HepG2 (cell line): Measurements from ENCODE around the gene HECTD4. TPM values are rescaled to one million over a fixed set of nuclear protein-coding genes. Genes with fewer than 3 reads are reported as not detected.
A peak's percentile ranks its signal among the peaks of the same experiment; 100 is the strongest.

Source experiments
- HDAC2 ChIP-seq: sonication (generic); formaldehyde crosslinking; IDR thresholded peaks from 2 replicates; pipeline ENCODE4 v1.4.0; 2020; ENCODE audit warnings: missing genetic modification reagents
- HES4 ChIP-seq: sonication (generic); formaldehyde crosslinking; IDR thresholded peaks from 2 replicates; pipeline ENCODE4 v1.9.0; 2021; ENCODE audit warnings: mild to moderate bottlenecking, missing genetic modification reagents, borderline replicate concordance
- KAT8 ChIP-seq: IDR thresholded peaks from 2 replicates; pipeline ENCODE4 v1.6.1; 2016; ENCODE audit warnings: missing genetic modification reagents, missing compliant biosample characterization
- KLF9 ChIP-seq: IDR thresholded peaks from 2 replicates; pipeline ENCODE4 v1.6.1; 2016; ENCODE audit warnings: low read depth
- MTF2 ChIP-seq: sonication (generic); formaldehyde crosslinking; IDR thresholded peaks from 2 replicates; pipeline ENCODE4 v1.5.0; 2020; ENCODE audit warnings: missing genetic modification reagents, borderline replicate concordance
- POLR2G ChIP-seq: fragments of 200-400 bp; formaldehyde crosslinking; IDR thresholded peaks from 2 replicates; pipeline ENCODE4 v1.6.1; 2018; ENCODE audit warnings: mild to moderate bottlenecking, low read depth, low read length, moderate library complexity
- RBAK ChIP-seq: sonication (generic); formaldehyde crosslinking; IDR thresholded peaks from 2 replicates; pipeline ENCODE4 v1.5.1; 2020; ENCODE audit warnings: mild to moderate bottlenecking, missing genetic modification reagents
- RBFOX2 ChIP-seq: fragments of 200-400 bp; formaldehyde crosslinking; IDR thresholded peaks from 2 replicates; pipeline ENCODE4 v1.6.1; 2017; ENCODE audit warnings: low read depth, mild to moderate bottlenecking, low read length
- RNF2 ChIP-seq: fragments of 450-650 bp; conservative IDR thresholded peaks from 2 replicates; pipeline ENCODE4 v1.6.1; 2016; ENCODE audit warnings: low read depth
- TBX2 ChIP-seq: sonication (generic); formaldehyde crosslinking; IDR thresholded peaks from 2 replicates; pipeline ENCODE4 v1.5.0; 2020; ENCODE audit warnings: missing genetic modification reagents, mild to moderate bottlenecking, borderline replicate concordance
- XRCC5 ChIP-seq: fragments of 200-400 bp; formaldehyde crosslinking; optimal IDR thresholded peaks from 2 replicates; pipeline ENCODE3; 2017; ENCODE audit warnings: mild to moderate bottlenecking, low read length
- YEATS4 ChIP-seq: sonication (generic); formaldehyde crosslinking; IDR thresholded peaks from 2 replicates; pipeline ENCODE4 v1.4.0; 2020; ENCODE audit warnings: missing genetic modification reagents, borderline replicate concordance
- ZBTB7B ChIP-seq: sonication (generic); formaldehyde crosslinking; IDR thresholded peaks from 2 replicates; pipeline ENCODE4 v1.4.0; 2020; ENCODE audit warnings: missing genetic modification reagents
- ZNF558 ChIP-seq: sonication (generic); formaldehyde crosslinking; IDR thresholded peaks from 2 replicates; pipeline ENCODE4 v1.9.0; 2022; ENCODE audit warnings: mild to moderate bottlenecking, missing genetic modification reagents, borderline replicate concordance
- ZSCAN9 ChIP-seq: IDR thresholded peaks from 2 replicates; pipeline ENCODE4 v1.6.1; 2016; ENCODE audit warnings: borderline replicate concordance
- polyA plus RNA-seq, 8 experiments: library from polyadenylated mRNA; depleted of rRNA in 3 of 8; stranded (reverse) in 7 of 8; unstranded in 1 of 8; fragments of >200 nt; fragmentation: Illumina TruSeq in 4 of 8; extraction: Trizol in 4 of 8; gene quantifications; 2 replicates each; pipeline versions ENCODE4 v1.2.1 to v1.2.3, GENCODE V29; 2011 to 2016; ENCODE audit warnings: low read depth in 4 of 8, missing spikeins in 1 of 8, mixed read lengths in 1 of 8; ENCODE audit not compliant: insufficient read depth in 1 of 8
- total RNA-seq, 5 experiments: library from RNA; depleted of rRNA; stranded (reverse); fragments of >200 nt; fragmentation: Illumina TruSeq; extraction: Trizol; gene quantifications; 2 replicates each; pipeline ENCODE4 v1.2.3, GENCODE V29; 2016; ENCODE audit warnings: low read depth in 1 of 5
- TF ChIP-seq, protein P1 (sequence below): sonication (generic); formaldehyde crosslinking; IDR thresholded peaks from 2 replicates; pipeline ENCODE4 v1.4.0; 2020; ENCODE audit warnings: mild to moderate bottlenecking, low read depth, missing genetic modification reagents
- TF ChIP-seq, protein P2 (sequence below): sonication (generic); formaldehyde crosslinking; IDR thresholded peaks from 2 replicates; pipeline ENCODE4 v1.9.0; 2021; ENCODE audit warnings: mild to moderate bottlenecking, missing genetic modification reagents
- TF ChIP-seq, protein P3 (sequence below): IDR thresholded peaks from 2 replicates; pipeline ENCODE4 v1.6.1; 2016; ENCODE audit warnings: control low read depth
- TF ChIP-seq, protein P4 (sequence below), 2 experiments: sonication (generic) in 1 of 2; formaldehyde crosslinking in 1 of 2; IDR thresholded peaks; 2 replicates each; pipeline versions ENCODE4 v1.4.0 to v1.6.1; 2018 to 2020; ENCODE audit warnings: missing genetic modification reagents in 2 of 2, borderline replicate concordance in 1 of 2, low read depth in 1 of 2, mild to moderate bottlenecking in 1 of 2, missing biosample characterization in 1 of 2

HECTD4 gene
- total and polyA plus RNA-seq, 2 of the 13 experiments (the other 11 are each of a cell fraction or from before 2014, with no cell fraction given) = 9.0 to 11.4 TPM

DNA sequence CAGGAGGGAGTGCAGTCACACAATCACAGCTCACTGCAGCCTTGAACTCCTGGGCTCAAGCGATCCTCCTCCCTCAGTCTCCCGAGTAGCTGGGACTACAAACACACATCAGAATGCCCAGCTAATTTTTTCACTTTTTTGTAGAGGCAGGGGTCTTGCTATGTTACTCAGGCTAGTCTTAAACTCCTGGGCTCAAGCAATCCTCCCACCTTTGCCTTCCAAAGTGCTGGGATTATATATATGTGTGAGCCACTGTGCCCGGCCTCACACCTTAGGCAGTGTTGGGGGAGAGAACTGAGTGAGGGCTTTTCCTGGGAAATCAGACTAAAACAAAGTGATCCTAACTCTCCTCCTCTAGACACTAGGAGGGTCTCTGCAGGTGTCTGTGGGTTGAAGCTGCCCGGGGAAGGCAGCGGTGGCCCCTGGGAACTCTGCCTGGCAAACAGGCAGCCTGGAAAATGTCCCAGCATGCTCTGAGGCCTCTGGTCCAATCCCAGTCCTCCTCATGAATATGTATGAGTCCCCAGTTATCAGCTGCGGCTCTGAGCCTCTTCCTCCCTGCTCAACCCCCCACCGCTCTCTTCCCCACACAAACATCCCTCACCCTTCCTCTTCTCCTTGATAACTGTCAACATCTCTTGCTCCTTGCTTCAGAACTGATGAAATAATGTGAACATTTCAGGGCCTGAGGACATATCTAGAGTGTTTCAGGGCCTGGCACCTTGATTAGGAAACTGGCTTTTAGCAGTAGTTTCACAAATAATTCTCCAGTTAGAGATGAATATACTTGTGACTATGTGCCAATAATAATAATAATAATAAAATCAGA, 265.8 kb downstream of the HECTD4 start (continued):
- TF ChIP-seq, protein P1, sequence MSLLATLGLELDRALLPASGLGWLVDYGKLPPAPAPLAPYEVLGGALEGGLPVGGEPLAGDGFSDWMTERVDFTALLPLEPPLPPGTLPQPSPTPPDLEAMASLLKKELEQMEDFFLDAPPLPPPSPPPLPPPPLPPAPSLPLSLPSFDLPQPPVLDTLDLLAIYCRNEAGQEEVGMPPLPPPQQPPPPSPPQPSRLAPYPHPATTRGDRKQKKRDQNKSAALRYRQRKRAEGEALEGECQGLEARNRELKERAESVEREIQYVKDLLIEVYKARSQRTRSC (CRISPR knock-in tag) = no peak
- TF ChIP-seq, protein P2, sequence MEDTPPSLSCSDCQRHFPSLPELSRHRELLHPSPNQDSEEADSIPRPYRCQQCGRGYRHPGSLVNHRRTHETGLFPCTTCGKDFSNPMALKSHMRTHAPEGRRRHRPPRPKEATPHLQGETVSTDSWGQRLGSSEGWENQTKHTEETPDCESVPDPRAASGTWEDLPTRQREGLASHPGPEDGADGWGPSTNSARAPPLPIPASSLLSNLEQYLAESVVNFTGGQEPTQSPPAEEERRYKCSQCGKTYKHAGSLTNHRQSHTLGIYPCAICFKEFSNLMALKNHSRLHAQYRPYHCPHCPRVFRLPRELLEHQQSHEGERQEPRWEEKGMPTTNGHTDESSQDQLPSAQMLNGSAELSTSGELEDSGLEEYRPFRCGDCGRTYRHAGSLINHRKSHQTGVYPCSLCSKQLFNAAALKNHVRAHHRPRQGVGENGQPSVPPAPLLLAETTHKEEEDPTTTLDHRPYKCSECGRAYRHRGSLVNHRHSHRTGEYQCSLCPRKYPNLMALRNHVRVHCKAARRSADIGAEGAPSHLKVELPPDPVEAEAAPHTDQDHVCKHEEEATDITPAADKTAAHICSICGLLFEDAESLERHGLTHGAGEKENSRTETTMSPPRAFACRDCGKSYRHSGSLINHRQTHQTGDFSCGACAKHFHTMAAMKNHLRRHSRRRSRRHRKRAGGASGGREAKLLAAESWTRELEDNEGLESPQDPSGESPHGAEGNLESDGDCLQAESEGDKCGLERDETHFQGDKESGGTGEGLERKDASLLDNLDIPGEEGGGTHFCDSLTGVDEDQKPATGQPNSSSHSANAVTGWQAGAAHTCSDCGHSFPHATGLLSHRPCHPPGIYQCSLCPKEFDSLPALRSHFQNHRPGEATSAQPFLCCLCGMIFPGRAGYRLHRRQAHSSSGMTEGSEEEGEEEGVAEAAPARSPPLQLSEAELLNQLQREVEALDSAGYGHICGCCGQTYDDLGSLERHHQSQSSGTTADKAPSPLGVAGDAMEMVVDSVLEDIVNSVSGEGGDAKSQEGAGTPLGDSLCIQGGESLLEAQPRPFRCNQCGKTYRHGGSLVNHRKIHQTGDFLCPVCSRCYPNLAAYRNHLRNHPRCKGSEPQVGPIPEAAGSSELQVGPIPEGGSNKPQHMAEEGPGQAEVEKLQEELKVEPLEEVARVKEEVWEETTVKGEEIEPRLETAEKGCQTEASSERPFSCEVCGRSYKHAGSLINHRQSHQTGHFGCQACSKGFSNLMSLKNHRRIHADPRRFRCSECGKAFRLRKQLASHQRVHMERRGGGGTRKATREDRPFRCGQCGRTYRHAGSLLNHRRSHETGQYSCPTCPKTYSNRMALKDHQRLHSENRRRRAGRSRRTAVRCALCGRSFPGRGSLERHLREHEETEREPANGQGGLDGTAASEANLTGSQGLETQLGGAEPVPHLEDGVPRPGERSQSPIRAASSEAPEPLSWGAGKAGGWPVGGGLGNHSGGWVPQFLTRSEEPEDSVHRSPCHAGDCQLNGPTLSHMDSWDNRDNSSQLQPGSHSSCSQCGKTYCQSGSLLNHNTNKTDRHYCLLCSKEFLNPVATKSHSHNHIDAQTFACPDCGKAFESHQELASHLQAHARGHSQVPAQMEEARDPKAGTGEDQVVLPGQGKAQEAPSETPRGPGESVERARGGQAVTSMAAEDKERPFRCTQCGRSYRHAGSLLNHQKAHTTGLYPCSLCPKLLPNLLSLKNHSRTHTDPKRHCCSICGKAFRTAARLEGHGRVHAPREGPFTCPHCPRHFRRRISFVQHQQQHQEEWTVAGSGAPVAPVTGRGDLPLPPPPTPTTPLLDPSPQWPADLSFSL = peak; percentile 66; the same call in 1 of the 2 replicates
- TF ChIP-seq RBFOX2 (peak; percentile 59), KAT8 (CRISPR knock-in tag) (peak; percentile 61; the same call in 1 of the 2 replicates), MTF2 (peak; percentile 53; the same call in 1 of the 2 replicates), KLF9 (peak; percentile 32; the same call in 1 of the 2 replicates), XRCC5 (no peak), RNF2 (no peak), ZNF558 (CRISPR knock-in tag) (peak; percentile 76; the same call in 1 of the 2 replicates), RBAK (CRISPR knock-in tag) (no peak), TBX2 (CRISPR knock-in tag) (peak; percentile 10), YEATS4 (CRISPR knock-in tag) (peak; percentile 50; the same call in 1 of the 2 replicates), HDAC2 (CRISPR knock-in tag) (0 out of 2 replicates have a peak, but pooled peaks have one; percentile 18), ZBTB7B (CRISPR knock-in tag) (peak; percentile 38; the same call in 1 of the 2 replicates), HES4 (CRISPR knock-in tag) (no peak), POLR2G (peak; percentile 96), ZSCAN9 (CRISPR knock-in tag) (0 out of 2 replicates have a peak, but pooled peaks have one; percentile 58)
- TF ChIP-seq, protein P3, sequence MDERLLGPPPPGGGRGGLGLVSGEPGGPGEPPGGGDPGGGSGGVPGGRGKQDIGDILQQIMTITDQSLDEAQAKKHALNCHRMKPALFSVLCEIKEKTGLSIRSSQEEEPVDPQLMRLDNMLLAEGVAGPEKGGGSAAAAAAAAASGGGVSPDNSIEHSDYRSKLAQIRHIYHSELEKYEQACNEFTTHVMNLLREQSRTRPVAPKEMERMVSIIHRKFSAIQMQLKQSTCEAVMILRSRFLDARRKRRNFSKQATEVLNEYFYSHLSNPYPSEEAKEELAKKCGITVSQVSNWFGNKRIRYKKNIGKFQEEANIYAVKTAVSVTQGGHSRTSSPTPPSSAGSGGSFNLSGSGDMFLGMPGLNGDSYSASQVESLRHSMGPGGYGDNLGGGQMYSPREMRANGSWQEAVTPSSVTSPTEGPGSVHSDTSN (CRISPR knock-in tag) = no peak
- TF ChIP-seq, protein P4, sequence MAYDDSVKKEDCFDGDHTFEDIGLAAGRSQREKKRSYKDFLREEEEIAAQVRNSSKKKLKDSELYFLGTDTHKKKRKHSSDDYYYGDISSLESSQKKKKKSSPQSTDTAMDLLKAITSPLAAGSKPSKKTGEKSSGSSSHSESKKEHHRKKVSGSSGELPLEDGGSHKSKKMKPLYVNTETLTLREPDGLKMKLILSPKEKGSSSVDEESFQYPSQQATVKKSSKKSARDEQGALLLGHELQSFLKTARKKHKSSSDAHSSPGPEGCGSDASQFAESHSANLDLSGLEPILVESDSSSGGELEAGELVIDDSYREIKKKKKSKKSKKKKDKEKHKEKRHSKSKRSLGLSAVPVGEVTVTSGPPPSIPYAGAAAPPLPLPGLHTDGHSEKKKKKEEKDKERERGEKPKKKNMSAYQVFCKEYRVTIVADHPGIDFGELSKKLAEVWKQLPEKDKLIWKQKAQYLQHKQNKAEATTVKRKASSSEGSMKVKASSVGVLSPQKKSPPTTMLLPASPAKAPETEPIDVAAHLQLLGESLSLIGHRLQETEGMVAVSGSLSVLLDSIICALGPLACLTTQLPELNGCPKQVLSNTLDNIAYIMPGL (CRISPR knock-in tag; IDR thresholded peaks at IDR 0.05; ENCODE audit: borderline replicate concordance in 1 of 2, low read depth in 1 of 2) = 0 out of 4 replicates have a peak, but pooled peaks of 1 of the 2 experiments have one; percentile 65
